Stimulated activated CD4-positive, alpha-beta T cell treated with anti-CD3 and anti-CD28 coated beads, Interleukin-1b, Interleukin-23, amount 100 ng/mL, for 24 hours (primary cell): ENCODE measurements around the gene EPM2A.

ENCODE experiments used
- DNase-seq, 4 experiments: peaks; one replicate each; pipeline ENCODE4 v3.0.0-alpha.2; 2020; ENCODE audit warnings: low read depth in 4 of 4, low spot score in 1 of 4

EPM2A gene

DNA sequence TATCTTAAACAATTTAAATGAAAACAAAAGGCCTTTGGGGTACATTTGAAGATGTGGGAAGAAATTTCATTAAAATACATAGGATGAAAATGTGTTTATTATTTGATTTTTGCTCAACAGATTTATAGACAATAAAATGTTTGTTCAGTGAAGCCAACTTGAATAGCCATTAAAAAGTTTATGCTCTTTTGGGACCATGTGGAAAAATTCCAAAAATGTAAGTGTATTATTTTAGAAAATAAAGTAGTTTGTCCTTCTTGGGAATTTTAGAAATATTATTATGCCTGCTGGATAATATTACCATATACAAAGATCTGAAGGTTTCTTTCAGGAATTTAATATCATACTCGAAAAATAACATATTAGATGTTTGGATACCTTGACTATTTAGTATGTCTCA is 131.3 kb downstream of the EPM2A start:
- DNase-seq: no peak

DNA sequence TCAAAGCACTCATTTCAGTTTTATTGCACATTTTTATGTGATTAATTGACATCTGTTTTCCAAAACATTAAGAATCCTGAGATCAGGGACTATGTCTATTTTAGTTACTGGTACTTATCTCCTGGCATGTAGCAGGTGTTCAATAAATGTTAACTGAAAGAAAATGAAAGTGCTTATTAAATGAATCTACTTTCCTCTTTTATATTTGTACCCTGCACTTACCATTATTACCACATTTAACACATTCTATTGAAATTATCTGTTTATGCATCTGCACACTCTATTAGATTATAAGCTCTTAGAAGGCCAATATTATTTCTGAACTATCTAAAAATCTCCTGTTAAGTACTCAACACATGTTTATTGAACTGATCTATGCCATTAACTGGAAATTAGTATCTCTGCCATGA is 131.9 kb downstream of the EPM2A start:
- no peak for DNase-seq

DNA sequence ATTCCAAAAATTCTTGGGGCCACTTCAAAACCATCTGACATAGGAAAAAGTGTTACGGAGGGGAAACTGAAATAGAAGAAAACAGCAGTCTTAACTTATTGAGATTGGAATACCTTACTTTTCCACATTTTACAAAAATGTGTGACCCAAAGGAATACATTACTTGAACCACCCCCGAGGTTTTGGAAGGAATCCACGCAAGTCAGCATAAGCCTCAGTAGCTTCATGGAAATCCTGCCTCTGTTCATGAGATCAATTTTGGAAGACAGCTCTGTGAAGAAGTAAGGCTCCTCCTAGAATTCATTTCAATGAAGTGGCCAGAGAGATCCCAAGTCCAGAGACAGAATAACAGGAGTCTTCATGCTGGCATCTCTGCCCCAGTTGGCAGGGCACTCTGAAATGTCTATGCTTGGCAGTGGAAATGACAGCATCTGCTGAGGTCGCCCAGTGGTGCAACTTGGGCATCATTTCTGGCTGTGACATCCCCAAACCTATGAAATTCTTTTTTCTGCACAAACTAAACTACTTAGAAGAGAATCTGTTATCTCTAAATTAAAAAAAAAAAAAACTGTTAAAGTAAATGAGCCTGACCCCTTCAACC is 132.5 kb downstream of the EPM2A start:
- DNase-seq: no peak

DNA sequence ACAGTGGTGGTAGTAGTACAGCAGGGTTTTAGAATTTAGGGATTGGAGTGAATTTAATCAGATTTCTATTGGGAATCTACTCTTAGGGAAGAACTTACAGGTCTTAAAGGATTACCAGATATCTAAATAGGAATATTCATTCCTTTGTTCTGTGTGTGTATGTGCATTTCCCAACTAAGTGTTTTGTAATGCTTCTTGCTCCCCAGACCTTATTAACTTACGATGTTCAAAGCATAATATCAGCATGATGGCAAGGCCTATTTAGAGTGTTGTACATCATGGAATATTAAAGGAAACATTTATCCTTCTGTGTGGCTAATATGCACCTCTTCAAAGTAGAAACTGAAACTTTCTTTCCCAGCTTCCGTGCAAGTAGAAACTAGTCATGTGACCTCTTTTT is 133.9 kb downstream of the EPM2A start:
- no peak for DNase-seq

DNA sequence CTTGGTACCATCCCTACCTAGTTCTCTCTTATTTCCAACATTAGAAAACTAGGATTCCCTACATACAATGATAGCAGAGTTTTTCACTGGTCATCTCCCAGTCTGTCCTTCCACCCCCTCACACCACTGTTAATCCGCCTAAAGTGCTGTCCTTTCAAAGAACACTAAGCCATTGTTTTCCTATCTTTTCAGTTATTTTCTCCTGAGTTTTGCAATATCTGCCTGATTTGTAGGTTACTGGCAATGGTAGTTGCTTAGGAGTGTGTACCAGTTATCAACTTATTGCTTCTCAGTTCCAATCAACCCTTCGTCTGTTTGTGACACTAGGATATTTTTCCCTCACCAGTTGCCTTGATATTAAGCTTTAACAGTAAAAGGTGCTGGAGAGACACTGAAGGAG is 135.0 kb downstream of the EPM2A start:
- no peak for DNase-seq

DNA sequence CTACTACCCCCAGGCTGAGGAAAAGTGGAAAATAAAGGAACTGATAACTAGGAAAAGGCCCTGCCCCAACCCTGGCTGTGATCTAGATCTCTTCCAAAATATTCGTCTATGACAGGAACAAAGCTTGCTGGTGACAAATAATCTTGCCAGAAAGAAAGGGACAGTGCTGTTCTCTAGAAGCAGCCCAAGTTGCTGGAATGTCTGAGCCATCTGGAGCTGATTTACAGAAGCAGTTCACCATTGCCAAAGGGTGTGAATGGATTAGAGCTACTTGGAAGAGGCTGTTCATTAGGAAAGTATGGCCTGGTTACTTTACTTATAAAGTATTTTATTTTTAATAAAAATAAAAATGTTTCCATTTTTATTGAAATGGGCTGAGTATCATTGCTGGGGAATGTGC is 146.3 kb downstream of the EPM2A start:
- no peak for DNase-seq

DNA sequence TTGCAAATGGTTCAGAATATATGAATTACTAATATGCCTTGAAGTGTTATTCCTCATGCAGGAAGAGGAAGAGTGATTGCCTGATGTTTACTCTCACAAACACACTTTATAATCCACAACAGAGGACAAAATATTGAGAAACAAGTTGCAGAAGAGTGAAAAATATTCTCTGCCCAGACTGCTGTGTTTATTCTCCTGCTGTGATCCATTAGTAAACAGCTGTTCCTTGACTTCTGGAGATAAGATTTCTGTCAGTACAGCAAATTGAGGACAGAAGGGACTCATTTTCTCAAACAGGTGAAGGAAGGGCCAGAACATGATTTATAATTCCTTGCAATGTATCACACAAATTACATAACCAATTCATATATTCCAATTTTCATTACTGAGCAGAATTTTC is 148.0 kb downstream of the EPM2A start:
- DNase-seq: no peak

DNA sequence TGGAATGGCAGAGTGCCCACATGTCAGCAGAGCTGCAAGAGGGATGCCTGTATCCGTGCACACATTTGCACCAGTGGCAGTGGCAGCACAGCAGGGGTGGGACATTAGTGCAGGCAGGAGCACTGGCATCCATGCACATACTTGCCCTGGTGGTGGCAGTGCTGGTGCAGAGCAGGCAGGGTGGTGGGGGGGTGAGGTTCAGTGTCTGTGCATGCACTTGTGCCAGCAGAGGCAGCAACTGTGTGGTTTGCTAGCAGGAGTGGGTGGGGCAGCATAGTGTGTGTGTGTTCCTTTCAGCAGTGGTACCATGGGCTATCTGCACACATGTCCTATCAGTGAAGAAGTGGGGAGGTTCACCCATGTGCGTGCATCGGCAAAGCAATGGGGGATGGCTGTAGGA is 151.6 kb downstream of the EPM2A start:
- no peak for DNase-seq
